NCI-H345 treated with DMSO at 0.1 percent for 48 hours (cell line): ENCODE measurements around the gene DAW1.
A peak's percentile ranks its signal among the peaks of the same experiment; 100 is the strongest.
"Not testable (repeated sequence)": the region's sequence is repeated elsewhere in the genome, so short reads cannot be mapped to it uniquely, and the experiment has no call there.

ENCODE experiments used
- DNase-seq: peaks from one replicate; lab custom pipeline; 2025; ENCODE audit not compliant: unreplicated experiment; lab: John Stamatoyannopoulos, UW

The DAW1 gene

GRCh38 chr2:227908266-227909054, 37.0 kb downstream of the DAW1 start:
- DNase-seq: no peak

- no peak for DNase-seq
Observed at GRCh38 chr2:227914362-227914761, 42.9 kb downstream of the DAW1 start.

- DNase-seq: no peak
Observed at GRCh38 chr2:227921648-227922047, 50.2 kb downstream of the DAW1 start.

- DNase-seq: no peak
Observed at GRCh38 chr2:227932001-227932400, 60.6 kb downstream of the DAW1 start.

GRCh38 chr2:227932403-227932802, 61.0 kb downstream of the DAW1 start:
- no peak for DNase-seq

- no peak for DNase-seq
Observed at GRCh38 chr2:227933884-227934283, 62.5 kb downstream of the DAW1 start.

- DNase-seq: not testable (repeated sequence)
Observed at GRCh38 chr2:227936249-227936648, 64.8 kb downstream of the DAW1 start.

- DNase-seq: peak; percentile 70
Observed at GRCh38 chr2:227939271-227940027, 68.0 kb downstream of the DAW1 start.

GRCh38 chr2:227942021-227942420, 70.6 kb downstream of the DAW1 start:
- DNase-seq: no peak

- DNase-seq: no peak
Observed at GRCh38 chr2:227942965-227943364, 71.5 kb downstream of the DAW1 start.

- DNase-seq: no peak
Observed at GRCh38 chr2:227960317-227960716, 88.9 kb downstream of the DAW1 start.

GRCh38 chr2:227971619-227972230, 100.3 kb downstream of the DAW1 start:
- peak; percentile 89 for DNase-seq

GRCh38 chr2:227973241-227973640, 101.8 kb downstream of the DAW1 start:
- peak; percentile 37 for DNase-seq
